ENCODE measurements around the gene GTF2H1. TPM values are rescaled to one million over a fixed set of nuclear protein-coding genes. Genes with fewer than 3 reads are reported as not detected.

GTF2H1 gene
- total and polyA plus RNA-seq, 9 of the 15 experiments (the other 6 are each of a cell fraction or from before 2014, with no cell fraction given), result 56.9 to 126 (median 92.1) TPM

GRCh38 chr11:18394275-18394927 lies 72.0 kb downstream of the GTF2H1 start, which contains the start of gene LDHA (continued):
- TF ChIP-seq FOXM1 (IDR thresholded peaks at IDR 0.05; ENCODE audit: low read depth), result no peak
- peak; percentile 91; the same call in 1 of the 2 replicates for TF ChIP-seq FOXM1 (CRISPR knock-in tag; IDR thresholded peaks at IDR 0.05; ENCODE audit: low read depth)
- TF ChIP-seq TCF7L2 (IDR thresholded peaks at IDR 0.05; ENCODE audit: low read depth, low read length), result no peak
- TF ChIP-seq C11orf30 (IDR thresholded peaks at IDR 0.05; ENCODE audit: low read depth), result peak; percentile 81
- TF ChIP-seq CREM (IDR thresholded peaks at IDR 0.05; ENCODE audit: low read depth), result peak; percentile 98
- peak; percentile 59; the same call in 1 of the 2 replicates for TF ChIP-seq THAP12 (CRISPR knock-in tag; IDR thresholded peaks at IDR 0.05)
- TF ChIP-seq GATAD2A (IDR thresholded peaks at IDR 0.05), result no peak; the same call in 1 of the 2 replicates
- TF ChIP-seq, protein P1, sequence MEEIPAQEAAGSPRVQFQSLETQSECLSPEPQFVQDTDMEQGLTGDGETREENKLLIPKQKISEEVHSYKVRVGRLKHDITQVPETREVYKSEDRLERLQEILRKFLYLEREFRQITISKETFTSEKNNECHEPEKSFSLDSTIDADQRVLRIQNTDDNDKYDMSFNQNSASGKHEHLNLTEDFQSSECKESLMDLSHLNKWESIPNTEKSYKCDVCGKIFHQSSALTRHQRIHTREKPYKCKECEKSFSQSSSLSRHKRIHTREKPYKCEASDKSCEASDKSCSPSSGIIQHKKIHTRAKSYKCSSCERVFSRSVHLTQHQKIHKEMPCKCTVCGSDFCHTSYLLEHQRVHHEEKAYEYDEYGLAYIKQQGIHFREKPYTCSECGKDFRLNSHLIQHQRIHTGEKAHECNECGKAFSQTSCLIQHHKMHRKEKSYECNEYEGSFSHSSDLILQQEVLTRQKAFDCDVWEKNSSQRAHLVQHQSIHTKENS (CRISPR knock-in tag; IDR thresholded peaks at IDR 0.05), result no peak
- peak; percentile 96 for TF ChIP-seq EP400 (IDR thresholded peaks at IDR 0.05)
- peak; percentile 60 for TF ChIP-seq FOSL1 (tag; conservative IDR thresholded peaks at IDR 0.05)
- peak in 1 of 2 experiments; percentile 38; a peak in 1 of 4 replicates for TF ChIP-seq RCOR1 (IDR thresholded peaks at IDR 0.05; ENCODE audit: borderline replicate concordance in 1 of 2, low read depth in 2 of 2, low read length in 2 of 2)
- TF ChIP-seq MTA3 (IDR thresholded peaks at IDR 0.05; ENCODE audit: borderline replicate concordance), result peak; percentile 97
- TF ChIP-seq ZNF134 (CRISPR knock-in tag; conservative IDR thresholded peaks at IDR 0.05), result 0 out of 2 replicates have a peak, but pooled peaks have one; percentile 18
- TF ChIP-seq PRMT5 (CRISPR knock-in tag; IDR thresholded peaks at IDR 0.05), result no peak
- TF ChIP-seq TAF9B (IDR thresholded peaks at IDR 0.05; ENCODE audit: partially characterized antibody), result peak; percentile 73
- no peak for TF ChIP-seq HDAC6 (IDR thresholded peaks at IDR 0.05; ENCODE audit: low read depth, low read length)
- TF ChIP-seq TBL1XR1 (IDR thresholded peaks at IDR 0.05; ENCODE audit: low read length in 2 of 2), result peak in 1 of 2 experiments; percentile 41; a peak in 2 of 4 replicates
- no peak for TF ChIP-seq ZNF274 (IDR thresholded peaks at IDR 0.05; ENCODE audit: borderline replicate concordance, low read depth, low read length)
- TF ChIP-seq POLR2B (IDR thresholded peaks at IDR 0.05; ENCODE audit: low read depth, partially characterized antibody), result peak; percentile 89
- TF ChIP-seq MITF (IDR thresholded peaks at IDR 0.05), result peak; percentile 42; the same call in 1 of the 2 replicates
- TF ChIP-seq RUNX1 (IDR thresholded peaks at IDR 0.05; ENCODE audit: low read depth), result peak; percentile 15; the same call in 1 of the 2 replicates
- TF ChIP-seq TGIF2 (CRISPR knock-in tag; IDR thresholded peaks at IDR 0.05), result peak; percentile 79; the same call in 1 of the 2 replicates

All from K562 (cell line).